Panc1 (cell line): ENCODE data around the gene CCDC40.

ENCODE experiments used
- CTCF ChIP-seq: fragments of 450-650 bp; IDR thresholded peaks from 2 replicates; pipeline ENCODE4 v1.5.1; 2017; ENCODE audit warnings: mild to moderate bottlenecking
- POLR2AphosphoS5 ChIP-seq: IDR thresholded peaks from 2 replicates; pipeline ENCODE4 v1.6.1; 2012; ENCODE audit warnings: mild to moderate bottlenecking, low read depth, low read length, moderate library complexity

- TF ChIP-seq POLR2AphosphoS5 (no peak), CTCF (no peak)
Measured at GRCh38 chr17:80051681-80052080, 15.2 kb downstream of the CCDC40 start.
